Hepatic stellate cell (primary cell): ENCODE results near the gene ATP6V1G1.
"Not testable (repeated sequence)": the region's sequence is repeated elsewhere in the genome, so short reads cannot be mapped to it uniquely, and the experiment has no call there.

ENCODE experiments used
- DNase-seq: peaks from one replicate; pipeline ENCODE4 v3.0.0; 2011; ENCODE audit warnings: low spot score

The ATP6V1G1 gene, protein sequence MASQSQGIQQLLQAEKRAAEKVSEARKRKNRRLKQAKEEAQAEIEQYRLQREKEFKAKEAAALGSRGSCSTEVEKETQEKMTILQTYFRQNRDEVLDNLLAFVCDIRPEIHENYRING

DNA sequence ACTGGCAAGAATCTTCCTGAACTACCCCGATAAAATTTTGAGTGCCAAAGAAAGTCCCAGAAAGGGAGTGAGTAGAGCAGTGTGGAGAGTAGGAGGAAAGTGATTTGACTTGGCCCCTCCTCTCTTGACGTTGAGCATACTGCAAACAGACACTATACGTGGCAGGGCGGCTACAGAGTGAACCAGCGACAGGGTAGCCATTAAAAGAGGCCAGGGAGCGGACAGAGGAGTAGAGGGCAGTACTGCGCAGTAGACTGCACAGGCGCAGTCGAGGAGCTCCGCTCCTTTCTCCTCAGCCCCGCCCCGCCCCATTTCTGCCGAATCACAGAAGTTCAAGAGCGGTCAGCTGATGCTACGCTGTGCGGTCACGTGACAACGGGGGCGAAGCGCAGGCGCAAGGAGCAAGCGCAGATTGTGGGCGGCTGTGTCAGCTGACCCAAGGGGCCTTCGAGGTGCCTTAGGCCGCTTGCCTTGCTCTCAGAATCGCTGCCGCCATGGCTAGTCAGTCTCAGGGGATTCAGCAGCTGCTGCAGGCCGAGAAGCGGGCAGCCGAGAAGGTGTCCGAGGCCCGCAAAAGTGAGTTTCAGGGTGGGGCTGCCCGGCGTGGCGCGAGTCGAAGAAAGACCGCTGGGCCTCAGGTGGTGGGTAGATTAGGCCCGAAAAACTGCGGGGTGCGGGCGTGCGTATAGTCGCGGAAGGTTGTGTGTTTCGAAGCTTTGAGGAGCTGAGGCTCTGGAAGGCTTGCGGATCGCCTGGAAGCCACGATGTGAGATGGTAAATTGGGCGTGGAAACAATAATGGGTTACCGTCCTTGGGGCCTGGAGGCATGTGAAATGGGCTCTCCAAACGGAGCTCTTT lies at the start of gene ATP6V1G1:
Gene ATP6V1G1 (plus strand): TSS at position 425 of the 858 bp plus-strand sequence. CDS start 70 bp downstream, at position 495.
- DNase-seq = peak; percentile 98

DNA sequence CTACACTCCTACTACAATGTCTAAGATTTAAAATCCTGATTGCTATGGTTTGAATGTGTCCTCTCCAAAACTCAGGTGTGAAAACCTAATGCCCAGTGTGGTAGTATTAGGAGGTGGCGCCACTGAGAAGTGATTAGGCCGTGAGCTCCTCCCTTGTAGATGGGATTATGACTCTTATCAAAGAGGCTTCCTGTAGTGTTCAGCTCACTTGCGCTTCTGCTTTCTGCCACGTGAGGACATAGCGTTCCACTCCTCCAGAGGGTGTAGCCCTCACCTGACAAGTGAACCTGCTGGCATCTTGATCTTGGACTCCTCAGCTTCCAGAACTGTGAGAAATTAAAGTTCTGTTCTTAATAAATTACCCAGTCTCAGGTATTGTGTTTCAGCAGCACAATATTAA lies 49.3 kb upstream of the ATP6V1G1 start:
- DNase-seq = no peak

DNA sequence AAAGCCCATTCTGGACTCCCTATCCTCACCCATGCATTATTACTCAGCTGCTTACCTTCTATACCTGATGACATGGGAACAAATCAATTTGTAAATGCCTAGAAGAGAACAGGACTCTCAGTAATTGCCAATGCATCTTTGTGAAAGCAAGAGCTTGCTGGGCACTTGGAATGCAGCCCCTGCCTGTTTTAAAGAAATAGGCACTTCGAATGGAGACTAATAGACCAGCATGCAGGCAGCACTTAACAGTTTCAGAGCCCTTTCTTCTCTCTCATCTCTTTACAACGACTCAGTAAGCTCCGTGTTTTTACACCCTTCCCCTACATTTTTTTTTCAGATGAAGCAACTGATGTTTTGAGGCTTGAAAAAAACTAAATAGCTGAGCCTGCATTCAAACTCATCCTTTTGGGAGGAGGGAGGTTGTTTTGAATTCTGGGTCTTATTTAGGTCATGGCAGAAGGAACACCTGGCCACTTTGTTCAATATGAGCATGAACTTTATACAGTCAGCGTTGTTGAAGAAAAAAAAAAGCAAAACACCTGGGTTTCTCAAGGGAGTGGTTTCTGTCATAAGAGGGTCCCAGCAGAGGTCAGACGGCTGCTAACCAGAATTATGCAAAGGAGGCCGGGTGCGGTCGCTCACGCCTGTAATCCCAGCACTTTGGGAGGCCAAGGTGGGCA lies 47.7 kb upstream of the ATP6V1G1 start:
- DNase-seq = no peak

DNA sequence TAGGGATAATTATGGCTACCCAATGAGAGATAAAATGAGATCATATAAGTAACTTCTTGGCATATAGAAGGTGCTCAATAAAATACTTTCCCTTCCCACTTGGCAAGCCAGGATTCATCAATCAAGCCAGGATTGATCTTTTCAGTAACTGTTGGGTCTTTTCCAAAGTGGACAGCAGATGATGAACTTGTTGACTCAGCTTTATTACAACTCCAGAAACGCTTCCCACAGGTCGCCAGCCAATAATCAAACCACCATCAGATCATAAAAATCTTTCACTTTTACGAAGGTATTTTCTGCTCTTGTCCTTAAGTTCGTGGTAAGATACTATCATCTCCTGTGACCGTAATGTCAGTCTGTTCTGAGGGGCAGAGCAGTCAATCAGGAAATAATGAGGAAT lies 42.5 kb upstream of the ATP6V1G1 start:
- DNase-seq = no peak

DNA sequence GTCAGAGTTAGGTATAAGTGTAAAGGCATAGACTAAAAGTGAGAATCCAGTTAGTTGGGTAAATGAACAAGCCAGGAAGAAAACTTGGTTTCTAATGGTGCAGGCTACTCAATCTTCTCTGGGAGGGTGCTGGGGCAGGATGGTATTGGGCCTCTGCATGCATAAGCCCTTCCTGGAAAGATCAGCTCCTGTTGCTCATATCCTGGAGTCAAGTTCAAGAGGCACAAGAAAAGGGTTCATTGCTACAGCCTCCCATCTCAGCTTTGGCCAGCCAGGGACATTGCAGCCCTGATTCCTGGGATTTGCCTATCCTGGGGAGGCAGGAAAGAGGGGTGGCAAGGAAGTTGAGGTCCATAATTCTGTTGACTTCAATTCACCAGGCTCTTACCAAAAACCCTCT lies 40.7 kb upstream of the ATP6V1G1 start:
- DNase-seq = no peak

DNA sequence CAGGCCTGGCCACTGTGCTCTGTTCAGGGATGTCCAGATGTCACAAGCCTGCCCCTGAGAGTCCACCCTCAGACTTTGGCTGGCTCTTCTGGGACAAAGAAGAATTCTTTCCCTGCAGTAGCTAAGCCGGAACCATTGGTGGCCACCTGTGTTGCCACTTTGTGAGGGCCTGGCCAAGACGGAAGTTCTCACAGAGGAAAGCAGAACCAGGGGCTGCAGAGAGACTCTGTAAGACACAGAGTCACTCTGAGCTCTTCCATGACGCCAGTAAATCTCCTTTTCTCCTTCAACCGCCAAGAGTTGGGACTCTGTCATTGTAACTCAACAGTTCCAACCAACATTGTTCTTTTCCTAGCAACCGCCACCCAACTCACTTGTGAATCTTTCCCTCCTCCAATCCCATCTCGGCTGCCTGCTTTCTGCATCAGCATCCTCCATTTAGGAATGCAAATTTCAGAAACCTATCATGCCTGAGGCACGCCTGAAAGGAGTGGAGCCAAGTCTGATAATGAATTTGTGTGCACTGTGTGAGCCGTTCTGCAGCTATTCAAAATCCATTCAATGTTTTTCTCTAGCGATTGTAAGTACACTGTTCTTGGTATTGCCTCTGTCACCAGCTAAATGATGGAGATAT lies 37.8 kb upstream of the ATP6V1G1 start:
- no peak for DNase-seq

DNA sequence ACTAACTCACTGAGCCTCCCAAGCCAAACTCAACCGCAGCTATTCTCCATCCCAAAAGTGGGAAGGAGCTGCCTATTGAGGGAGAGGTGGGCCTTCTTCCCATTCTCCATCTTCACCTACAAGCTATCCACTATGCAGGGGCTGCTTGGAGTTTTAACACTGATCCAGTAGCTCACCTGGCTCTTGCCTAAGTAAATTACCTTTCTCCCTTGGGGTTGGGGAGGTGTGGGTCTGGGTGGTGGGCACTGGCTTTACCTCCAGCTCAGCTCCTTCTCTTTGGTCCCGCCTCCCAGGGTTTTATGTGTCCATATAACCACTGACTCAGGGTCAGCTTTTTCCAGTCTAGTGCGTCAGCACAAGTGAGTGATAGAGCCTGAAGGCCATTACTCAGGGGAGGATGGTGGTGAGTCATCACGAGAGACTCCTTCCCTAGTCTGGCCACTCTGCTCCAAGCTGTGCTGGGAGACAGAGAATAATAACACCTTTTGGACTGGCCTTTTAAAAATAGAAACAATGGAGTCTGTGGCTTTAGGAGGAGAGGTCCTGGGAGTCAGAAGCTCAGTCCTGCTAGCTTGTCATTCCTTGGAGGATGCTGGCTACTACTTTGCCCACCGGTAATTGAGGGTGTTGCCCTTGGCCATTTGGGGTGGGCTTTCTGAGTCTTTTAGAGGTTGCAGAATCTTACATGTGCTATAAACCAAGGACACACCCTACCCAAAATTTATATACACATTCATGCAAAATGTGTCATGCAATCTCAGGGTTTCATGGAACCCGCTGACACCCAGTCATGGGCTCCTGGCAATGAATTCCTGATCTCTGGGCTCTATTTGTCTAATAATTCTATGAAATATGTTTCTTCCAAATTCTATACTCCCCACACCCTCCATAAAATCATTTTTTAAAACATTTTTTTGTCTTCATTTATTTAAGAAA lies 35.6 kb upstream of the ATP6V1G1 start:
- DNase-seq = peak; percentile 95

DNA sequence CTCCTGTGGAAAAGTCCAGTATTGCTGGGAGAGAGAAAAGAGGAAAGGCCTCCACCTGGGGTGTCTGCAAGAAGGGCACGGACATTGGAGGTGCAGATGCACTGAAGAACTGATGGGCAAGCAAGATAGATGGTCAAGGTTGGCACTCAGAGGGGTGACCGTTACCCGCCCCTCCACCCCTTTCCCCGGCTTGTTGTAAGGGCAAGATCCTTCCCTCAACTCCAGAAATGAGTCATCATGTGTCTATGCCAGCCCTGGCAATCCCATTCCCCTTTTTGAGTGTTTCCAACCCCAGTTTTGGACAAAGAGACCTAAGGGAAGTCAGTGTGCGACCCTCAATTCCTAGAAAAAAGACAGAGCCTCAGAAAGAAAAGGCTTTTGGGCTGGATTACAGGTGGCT lies 34.9 kb upstream of the ATP6V1G1 start:
- no peak for DNase-seq

DNA sequence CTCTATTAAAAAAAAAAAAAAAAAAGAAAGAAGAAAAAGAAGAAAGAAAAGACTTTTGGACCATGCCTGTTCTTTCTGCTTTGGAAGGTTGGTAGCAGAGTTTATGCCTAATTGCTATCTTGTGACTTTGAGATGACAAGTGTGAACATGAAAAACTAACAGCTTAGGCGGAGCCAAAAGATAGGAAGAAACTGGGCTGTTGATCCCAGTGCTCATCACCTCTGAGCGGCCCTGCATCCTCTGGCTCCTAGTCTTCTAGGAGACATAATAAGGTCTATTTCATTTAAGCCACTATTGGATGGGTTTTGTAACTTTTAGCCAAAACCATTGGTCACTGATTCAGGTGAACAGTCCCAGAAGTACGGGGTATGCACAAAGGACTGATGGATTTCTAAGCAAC lies 34.4 kb upstream of the ATP6V1G1 start:
- no peak for DNase-seq

DNA sequence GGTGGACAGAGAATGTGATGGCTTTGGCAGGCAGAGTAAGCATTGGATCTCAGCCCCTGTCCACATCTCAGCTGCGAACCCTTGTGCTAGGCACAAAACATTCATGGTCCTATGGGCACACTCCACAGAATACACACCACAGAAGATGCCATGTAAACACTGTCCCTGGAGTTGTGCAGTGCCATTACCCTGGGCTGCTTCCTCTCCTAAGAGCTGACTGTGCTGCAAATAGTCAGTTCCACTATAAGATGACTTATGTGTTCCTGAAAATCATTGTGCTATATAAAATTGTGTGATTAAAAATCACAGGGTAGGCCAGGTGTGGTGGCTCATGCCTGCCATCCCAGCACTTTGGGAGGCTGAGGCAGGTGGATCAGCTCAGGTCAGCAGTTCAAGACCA lies 31.9 kb upstream of the ATP6V1G1 start:
- DNase-seq = no peak

DNA sequence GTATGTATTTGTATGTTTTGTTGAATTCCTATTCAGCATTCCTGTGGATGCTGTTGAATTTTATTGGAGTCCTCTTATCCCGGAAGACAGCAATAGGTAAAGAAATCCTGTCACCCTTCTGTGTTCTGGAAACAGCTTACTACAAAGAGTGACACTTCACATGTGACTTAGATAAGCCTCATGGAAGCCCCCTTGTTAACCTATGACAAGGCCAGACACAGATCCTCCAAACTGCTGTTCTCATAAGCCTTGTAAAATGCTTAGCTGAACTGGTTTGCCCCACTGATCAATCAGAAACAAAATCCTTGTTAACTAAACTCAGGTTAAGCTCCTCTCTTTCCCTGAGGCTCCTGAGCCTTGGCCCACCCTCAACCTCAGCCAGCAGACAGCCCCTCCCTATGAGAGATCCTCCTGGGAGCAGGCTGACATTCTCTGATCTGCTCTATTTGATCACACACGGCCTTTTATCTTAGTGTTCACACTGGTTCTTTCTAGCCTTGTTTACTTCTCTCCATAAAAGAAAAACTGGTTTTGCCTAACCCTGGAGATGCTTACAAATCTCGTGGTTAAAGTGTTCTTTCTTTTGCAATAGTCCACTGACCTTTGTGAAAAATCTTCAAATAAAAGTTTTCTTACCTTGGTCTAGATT lies 29.4 kb upstream of the ATP6V1G1 start:
- DNase-seq = no peak

DNA sequence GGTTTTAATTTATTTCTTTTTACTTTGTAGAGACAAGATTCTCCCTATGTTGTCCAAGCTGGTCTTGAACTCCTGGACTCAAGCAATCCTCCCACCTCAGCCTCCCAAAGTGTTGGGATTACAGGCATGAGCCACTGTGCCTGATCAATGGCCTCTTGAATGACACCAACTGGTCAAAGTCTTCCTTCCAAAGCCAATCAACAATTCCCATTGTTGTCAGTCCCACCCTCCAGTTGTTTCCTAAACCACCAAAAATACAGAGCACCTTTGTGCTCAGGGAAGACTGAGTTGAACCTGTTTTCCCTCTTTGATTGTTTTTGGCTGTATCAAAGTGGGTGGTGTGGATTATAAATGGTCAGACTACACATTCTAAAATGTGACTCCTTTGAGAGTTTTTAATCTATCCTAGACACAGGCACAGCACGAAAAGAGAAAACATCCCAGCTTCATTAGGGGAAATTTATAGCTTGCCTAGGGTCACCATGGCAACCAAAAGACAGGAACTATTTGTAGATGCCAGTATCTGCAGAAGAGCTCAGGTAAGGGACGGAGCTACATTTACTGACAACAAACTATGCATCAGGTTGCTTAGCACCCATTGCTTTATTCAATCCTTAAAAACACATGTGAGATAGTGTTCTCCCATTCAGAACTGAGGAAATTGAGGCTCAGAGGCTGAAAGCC lies 27.6 kb upstream of the ATP6V1G1 start:
- DNase-seq = no peak

DNA sequence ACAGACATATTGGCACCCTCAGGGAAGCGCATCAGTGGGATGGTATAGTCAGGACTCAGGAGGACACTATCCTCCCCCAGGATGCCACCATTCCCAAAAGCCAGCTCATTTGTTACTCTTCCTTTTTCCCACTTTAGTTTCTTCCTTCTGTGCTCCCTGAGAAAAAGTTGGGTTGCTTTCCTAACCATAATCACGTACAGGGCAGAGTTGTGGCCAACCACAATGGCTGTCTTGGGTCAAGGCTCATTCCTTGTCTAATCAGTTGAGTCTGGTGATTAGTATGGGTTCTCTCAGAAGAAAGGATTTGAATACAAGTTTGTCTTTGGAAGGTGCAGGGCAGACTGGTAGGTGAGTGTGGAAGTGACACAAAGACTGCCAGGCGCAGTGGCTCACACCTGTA lies 26.6 kb upstream of the ATP6V1G1 start:
- DNase-seq = no peak

DNA sequence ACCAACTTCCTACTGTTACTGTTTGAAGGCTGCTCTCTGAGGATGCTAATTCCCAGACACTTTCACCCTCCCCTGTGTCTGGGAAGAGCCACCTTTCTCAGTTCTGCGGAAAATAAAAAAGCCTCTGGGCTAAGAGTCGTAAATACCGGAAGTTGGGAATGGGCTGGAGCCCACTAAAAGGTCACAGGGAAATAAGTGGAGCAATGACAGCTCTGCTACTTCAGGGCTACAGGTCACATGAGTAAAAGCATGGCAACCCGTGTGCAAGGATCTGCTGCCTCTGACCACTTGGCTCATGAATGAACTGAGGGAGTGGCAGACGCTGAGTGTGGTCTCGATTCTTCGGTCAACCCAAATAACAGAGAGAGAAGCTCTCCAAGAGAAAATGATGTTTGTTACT lies 25.8 kb upstream of the ATP6V1G1 start:
- no peak for DNase-seq

DNA sequence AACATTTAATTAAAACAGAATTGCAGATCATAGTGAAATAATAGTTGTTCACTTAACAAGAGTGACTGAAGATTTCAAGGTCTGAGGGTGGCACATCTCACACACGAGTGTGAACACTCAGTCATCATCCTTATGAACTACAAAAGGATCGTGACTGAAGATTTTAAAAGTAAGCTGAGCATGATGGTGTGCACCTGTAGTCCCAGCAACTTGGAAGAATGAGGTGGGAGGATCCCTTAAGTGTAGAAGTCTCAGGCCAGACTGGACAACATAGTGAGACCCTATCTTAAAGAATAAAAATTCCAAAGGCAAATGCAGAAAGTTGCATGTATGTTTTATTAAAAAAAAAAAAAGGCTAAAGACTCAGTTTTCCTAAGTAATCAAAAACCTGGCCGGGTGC lies 22.4 kb upstream of the ATP6V1G1 start:
- DNase-seq = no peak

DNA sequence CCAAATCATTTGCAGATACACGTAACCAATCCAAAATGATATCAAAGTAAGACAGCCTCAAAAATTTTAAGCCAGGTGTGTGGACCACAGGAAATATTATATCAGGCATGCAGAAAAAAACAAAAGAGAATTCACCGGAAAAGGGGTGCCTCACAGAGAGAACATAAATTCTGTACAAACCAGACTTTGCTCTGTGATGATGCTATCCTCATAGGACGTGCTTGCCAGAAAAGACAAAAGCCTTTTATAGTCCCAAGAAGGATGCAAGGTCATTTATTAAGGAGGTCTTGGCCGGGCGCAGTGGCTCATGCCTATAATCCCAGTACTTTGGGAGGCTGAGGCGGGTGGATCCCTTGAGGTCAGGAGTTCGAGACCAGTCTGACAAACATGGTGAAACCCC lies 16.8 kb upstream of the ATP6V1G1 start:
- DNase-seq = no peak

DNA sequence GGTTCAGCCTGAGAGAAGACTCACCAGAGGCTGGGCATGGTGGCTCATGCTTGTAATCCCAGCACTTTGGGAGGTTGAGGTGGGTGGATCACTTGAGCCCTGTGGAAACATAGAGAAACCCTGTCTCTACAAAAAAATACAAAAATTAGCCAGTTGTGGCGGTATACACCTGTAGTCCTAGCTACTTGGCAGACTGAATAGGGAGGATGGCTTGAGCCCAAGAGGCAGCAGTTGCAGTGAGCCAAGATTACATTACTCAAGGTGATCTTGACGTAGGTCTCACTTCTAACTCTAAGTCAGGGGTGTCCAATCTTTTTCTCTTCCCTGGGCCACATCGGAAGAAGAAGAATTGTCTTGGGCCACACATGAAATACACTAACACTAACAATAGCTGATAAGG lies 16.2 kb upstream of the ATP6V1G1 start:
- DNase-seq = no peak

DNA sequence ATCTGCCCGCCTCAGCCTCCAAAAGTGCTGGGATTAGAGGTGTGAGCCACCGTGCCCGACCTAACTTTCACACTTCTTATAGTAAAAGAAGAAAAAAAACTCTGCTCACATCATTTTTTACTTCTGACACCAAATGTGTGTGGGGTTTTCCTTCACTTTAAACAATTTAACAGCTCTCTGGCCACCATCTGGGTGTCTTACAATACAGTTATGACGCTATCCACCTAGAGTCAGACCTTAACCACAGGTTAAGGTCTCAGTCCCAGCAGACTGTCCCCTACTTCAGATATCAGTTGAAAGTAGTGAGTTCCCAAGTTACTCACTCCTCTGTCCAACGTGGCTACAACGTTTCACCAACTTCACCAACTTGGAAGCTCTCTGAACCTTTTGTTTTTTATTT lies 15.4 kb upstream of the ATP6V1G1 start:
- no peak for DNase-seq

DNA sequence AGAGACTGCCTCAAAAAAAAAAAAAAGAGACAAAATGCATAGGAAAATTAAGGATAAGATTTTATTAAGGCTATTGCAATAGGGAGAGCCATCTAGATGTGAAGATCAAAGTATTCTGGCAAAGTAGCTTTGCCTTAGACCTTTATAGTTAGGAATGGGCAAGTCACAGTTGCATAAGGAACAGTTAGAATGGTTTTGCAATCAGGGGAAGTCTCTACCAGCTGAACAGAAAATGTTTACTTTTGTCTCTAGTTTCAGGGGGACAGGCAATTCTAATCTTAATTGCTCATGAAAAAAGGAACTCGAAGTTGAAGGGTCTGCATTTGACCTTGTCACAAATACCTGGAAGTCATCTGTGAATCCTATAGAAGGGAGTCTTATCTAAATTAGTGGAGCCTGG lies 13.1 kb upstream of the ATP6V1G1 start:
- DNase-seq = no peak

DNA sequence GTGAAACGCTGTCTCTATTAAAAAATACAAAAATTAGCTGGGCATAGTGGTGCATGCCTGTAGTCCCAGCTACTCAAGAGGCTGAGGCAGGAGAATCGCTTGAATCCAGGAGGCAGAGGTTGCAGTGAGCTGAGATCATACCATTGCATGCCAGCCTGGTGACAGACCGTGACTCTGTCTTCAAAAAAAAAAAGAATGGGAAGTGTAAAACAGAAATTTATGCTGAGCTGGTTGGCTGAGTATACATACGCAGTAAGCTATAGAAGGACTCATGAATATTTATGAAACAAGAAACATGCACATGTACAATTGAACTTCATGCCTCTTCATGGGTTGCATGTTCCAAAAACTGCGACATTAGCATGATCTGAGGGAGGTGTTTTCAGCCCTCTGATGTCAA lies 10.8 kb upstream of the ATP6V1G1 start:
- not testable (repeated sequence) for DNase-seq

DNA sequence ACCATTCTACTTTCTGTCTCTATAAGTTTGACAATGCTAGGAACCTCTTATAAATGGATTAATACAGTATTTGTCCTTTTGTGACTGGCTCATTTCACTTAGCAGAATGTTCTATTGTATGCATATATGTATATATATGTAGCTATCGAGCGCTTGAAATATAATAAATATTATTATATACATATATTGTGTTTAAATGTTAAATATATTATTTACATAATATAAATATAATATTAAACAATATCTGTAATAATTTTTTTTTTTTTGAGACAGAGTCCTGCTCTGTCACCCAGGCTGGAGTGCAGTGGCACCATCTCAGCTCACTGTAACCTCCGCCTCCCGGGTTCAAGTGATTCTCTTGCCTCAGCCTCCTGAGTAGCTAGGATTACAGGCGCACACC lies 9.4 kb upstream of the ATP6V1G1 start:
- DNase-seq = not testable (repeated sequence)
